Measurements from ENCODE around the gene PTPRF.

GRCh38 chr1:43536864-43537358 lies 6.2 kb downstream of the PTPRF start:
- TF ChIP-seq CTCF (IDR thresholded peaks at IDR 0.05; ENCODE audit: poor library complexity) (no peak), EZH2 (IDR thresholded peaks at IDR 0.05; ENCODE audit: borderline replicate concordance) (no peak)

All from hepatocyte (in vitro differentiated cells).